H1 (cell line): ENCODE data around the gene CASP12. TPM values are rescaled to one million over a fixed set of nuclear protein-coding genes. Genes with fewer than 3 reads are reported as not detected.

ENCODE experiments used
- MAFK ChIP-seq: IDR thresholded peaks from 2 replicates; pipeline ENCODE4 v1.6.1; 2012; ENCODE audit warnings: low read depth, mild to moderate bottlenecking, improper control_type of control experiment, low read length
- polyA plus RNA-seq, 7 experiments: library from polyadenylated mRNA; depleted of rRNA in 3 of 7; stranded (reverse) in 5 of 7; unstranded in 2 of 7; fragments of >200 nt in 5 of 7; fragments of 200-250 nt in 2 of 7; gene quantifications; 1 replicate in 5 of 7; 2 replicates in 1 of 7; 4 replicates in 1 of 7; pipeline versions ENCODE4 v1.2.1 to v1.2.3, GENCODE V29; 2011 to 2013; ENCODE audit warnings: missing spikeins in 2 of 7, mixed read lengths in 2 of 7
- total RNA-seq: library from RNA; stranded (reverse); fragmentation: NEBNext Ultra II Directional; extraction: Animal tissue kit (Norgen Biotek cat#: 25700); gene quantifications from 2 replicates; pipeline ENCODE4 v1.2.1, GENCODE V29; 2021
- TF ChIP-seq, protein P1 (sequence below): IDR thresholded peaks from 2 replicates; pipeline ENCODE4 v1.6.1; 2011; ENCODE audit warnings: low read length, improper control_type of control experiment
- TF ChIP-seq, protein P2 (sequence below): fragments of 300-600 bp; sonication (generic); IDR thresholded peaks from 2 replicates; pipeline ENCODE4 v1.7.1; 2012; ENCODE audit warnings: low read length, moderate library complexity, mild to moderate bottlenecking, inconsistent platforms; ENCODE audit not compliant: insufficient replicate concordance

The CASP12 gene
- total and polyA plus RNA-seq, 2 of the 8 experiments (the other 6 are each of a cell fraction or from before 2014, with no cell fraction given) = not detected

DNA sequence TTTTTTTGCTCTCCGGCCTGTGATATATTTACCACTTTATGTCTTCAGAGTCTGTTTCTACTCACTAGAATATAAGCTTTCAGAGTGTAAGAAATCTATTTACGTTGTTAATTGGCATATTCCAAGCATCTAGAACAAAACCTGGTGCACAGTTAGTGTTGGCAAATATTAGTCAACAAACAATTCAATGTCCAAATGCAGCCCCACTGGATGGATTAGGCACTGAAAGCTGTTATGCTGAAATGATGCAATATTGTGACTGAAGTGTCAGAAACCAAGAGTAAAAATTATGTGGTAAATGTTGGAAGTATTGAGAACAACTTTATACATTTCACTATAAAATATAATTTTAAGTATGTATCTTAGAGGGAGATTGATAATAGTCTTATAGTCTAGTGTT lies 45.3 kb upstream of the CASP12 start (continued):
- TF ChIP-seq, protein P1, sequence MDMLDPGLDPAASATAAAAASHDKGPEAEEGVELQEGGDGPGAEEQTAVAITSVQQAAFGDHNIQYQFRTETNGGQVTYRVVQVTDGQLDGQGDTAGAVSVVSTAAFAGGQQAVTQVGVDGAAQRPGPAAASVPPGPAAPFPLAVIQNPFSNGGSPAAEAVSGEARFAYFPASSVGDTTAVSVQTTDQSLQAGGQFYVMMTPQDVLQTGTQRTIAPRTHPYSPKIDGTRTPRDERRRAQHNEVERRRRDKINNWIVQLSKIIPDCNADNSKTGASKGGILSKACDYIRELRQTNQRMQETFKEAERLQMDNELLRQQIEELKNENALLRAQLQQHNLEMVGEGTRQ = no peak
- TF ChIP-seq, protein P2, sequence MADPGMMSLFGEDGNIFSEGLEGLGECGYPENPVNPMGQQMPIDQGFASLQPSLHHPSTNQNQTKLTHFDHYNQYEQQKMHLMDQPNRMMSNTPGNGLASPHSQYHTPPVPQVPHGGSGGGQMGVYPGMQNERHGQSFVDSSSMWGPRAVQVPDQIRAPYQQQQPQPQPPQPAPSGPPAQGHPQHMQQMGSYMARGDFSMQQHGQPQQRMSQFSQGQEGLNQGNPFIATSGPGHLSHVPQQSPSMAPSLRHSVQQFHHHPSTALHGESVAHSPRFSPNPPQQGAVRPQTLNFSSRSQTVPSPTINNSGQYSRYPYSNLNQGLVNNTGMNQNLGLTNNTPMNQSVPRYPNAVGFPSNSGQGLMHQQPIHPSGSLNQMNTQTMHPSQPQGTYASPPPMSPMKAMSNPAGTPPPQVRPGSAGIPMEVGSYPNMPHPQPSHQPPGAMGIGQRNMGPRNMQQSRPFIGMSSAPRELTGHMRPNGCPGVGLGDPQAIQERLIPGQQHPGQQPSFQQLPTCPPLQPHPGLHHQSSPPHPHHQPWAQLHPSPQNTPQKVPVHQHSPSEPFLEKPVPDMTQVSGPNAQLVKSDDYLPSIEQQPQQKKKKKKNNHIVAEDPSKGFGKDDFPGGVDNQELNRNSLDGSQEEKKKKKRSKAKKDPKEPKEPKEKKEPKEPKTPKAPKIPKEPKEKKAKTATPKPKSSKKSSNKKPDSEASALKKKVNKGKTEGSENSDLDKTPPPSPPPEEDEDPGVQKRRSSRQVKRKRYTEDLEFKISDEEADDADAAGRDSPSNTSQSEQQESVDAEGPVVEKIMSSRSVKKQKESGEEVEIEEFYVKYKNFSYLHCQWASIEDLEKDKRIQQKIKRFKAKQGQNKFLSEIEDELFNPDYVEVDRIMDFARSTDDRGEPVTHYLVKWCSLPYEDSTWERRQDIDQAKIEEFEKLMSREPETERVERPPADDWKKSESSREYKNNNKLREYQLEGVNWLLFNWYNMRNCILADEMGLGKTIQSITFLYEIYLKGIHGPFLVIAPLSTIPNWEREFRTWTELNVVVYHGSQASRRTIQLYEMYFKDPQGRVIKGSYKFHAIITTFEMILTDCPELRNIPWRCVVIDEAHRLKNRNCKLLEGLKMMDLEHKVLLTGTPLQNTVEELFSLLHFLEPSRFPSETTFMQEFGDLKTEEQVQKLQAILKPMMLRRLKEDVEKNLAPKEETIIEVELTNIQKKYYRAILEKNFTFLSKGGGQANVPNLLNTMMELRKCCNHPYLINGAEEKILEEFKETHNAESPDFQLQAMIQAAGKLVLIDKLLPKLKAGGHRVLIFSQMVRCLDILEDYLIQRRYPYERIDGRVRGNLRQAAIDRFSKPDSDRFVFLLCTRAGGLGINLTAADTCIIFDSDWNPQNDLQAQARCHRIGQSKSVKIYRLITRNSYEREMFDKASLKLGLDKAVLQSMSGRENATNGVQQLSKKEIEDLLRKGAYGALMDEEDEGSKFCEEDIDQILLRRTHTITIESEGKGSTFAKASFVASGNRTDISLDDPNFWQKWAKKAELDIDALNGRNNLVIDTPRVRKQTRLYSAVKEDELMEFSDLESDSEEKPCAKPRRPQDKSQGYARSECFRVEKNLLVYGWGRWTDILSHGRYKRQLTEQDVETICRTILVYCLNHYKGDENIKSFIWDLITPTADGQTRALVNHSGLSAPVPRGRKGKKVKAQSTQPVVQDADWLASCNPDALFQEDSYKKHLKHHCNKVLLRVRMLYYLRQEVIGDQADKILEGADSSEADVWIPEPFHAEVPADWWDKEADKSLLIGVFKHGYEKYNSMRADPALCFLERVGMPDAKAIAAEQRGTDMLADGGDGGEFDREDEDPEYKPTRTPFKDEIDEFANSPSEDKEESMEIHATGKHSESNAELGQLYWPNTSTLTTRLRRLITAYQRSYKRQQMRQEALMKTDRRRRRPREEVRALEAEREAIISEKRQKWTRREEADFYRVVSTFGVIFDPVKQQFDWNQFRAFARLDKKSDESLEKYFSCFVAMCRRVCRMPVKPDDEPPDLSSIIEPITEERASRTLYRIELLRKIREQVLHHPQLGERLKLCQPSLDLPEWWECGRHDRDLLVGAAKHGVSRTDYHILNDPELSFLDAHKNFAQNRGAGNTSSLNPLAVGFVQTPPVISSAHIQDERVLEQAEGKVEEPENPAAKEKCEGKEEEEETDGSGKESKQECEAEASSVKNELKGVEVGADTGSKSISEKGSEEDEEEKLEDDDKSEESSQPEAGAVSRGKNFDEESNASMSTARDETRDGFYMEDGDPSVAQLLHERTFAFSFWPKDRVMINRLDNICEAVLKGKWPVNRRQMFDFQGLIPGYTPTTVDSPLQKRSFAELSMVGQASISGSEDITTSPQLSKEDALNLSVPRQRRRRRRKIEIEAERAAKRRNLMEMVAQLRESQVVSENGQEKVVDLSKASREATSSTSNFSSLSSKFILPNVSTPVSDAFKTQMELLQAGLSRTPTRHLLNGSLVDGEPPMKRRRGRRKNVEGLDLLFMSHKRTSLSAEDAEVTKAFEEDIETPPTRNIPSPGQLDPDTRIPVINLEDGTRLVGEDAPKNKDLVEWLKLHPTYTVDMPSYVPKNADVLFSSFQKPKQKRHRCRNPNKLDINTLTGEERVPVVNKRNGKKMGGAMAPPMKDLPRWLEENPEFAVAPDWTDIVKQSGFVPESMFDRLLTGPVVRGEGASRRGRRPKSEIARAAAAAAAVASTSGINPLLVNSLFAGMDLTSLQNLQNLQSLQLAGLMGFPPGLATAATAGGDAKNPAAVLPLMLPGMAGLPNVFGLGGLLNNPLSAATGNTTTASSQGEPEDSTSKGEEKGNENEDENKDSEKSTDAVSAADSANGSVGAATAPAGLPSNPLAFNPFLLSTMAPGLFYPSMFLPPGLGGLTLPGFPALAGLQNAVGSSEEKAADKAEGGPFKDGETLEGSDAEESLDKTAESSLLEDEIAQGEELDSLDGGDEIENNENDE = no peak
- no peak for TF ChIP-seq MAFK
